ENCODE measurements around the gene OXCT2.

DNA sequence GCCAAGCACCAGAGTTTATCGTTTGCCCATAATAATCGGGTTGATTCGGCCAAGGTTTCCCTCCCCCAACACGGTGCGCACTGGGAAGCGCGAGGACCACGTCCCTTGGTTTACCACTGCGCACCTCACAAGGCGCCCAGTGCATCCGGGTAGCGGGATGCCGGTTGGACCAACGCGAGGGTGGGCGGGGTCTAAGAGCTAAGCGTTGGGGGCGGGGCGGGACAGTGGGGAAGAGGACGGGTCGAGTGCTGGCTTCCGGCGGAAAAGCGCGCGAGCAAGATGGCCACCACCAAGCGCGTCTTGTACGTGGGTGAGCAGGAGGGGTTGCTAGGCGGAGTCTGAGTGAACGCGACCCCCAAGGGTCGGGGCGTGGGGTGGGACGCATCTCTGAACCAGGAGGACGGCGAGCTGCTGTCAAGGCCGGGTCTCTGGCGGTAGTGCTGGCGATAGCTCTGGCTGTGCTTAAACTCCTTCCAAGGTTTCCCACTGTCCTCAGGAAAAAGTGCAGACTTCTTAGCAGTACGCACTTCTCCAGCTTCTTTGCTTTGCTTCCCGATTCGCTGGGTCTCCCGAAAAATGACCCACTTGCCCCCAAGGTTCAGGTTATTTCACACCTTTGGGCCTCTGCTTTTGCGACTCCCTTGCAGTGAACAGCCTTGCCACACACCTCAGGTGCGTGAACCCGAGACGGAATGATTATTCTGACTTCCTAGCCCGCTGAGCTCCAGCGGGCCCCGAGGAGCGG is 32.4 kb downstream of the OXCT2 start, which contains the start of gene PPIE:
- TF ChIP-seq ZBTB21 (CRISPR knock-in tag; IDR thresholded peaks at IDR 0.05; ENCODE audit: borderline replicate concordance) (no peak), FOXJ3 (CRISPR knock-in tag; IDR thresholded peaks at IDR 0.05; ENCODE audit: borderline replicate concordance) (no peak)
